BJ (cell line): ENCODE measurements around the gene PSPH. TPM values are rescaled to one million over a fixed set of nuclear protein-coding genes. Genes with fewer than 3 reads are reported as not detected.
"Not testable (repeated sequence)": the region's sequence is repeated elsewhere in the genome, so short reads cannot be mapped to it uniquely, and the experiment has no call there.

Experiments
- CTCF ChIA-PET: fragments of 350-600 bp; formaldehyde crosslinking; extraction: SDS; loops from one replicate; lab custom pipeline; 2021; ENCODE audit warnings: antibody characterized with exemption, inconsistent platforms; lab: Yijun Ruan, JAX
- POLR2A ChIA-PET: fragments of 300-600 bp; sonication (Branson Sonifier 250); formaldehyde crosslinking; extraction: SDS; loops from one replicate; lab custom pipeline; 2021; ENCODE audit warnings: antibody characterized with exemption; lab: Charles Lee
- DNase-seq: peaks from one replicate; pipeline ENCODE4 v3.0.0-alpha.2; 2011; ENCODE audit warnings: low read depth
- H3K27me3 ChIP-seq: 2 replicates; pipeline ENCODE4 v1.6.0; 2011; ENCODE audit warnings: low read length; ENCODE audit not compliant: control insufficient read depth, insufficient read depth
- H3K36me3 ChIP-seq: 2 replicates; pipeline ENCODE4 v1.5.1; 2011; ENCODE audit warnings: low read length; ENCODE audit not compliant: control insufficient read depth, insufficient read depth
- H3K4me3 ChIP-seq: 2 replicates; pipeline ENCODE4 v1.5.1; 2011; ENCODE audit warnings: low read depth, mild to moderate bottlenecking, control low read depth, low read length
- polyA plus RNA-seq: library from polyadenylated mRNA; depleted of rRNA; stranded (reverse); fragments of >200 nt; gene quantifications from 2 replicates; pipeline ENCODE4 v1.2.3, GENCODE V29; 2011
- TF ChIP-seq, protein P1 (sequence below): IDR thresholded peaks from 2 replicates; pipeline ENCODE4 v1.5.1; 2011; ENCODE audit warnings: low read depth, mild to moderate bottlenecking, control low read depth, inconsistent platforms, low read length, moderate library complexity; ENCODE audit not compliant: insufficient read depth

Gene PSPH
- polyA plus RNA-seq, 1 experiment = 76.2 TPM

- no peak for DNase-seq
- POLR2A ChIA-PET = no interaction called here
- Histone ChIP-seq H3K36me3 (peaks cover 4% of the 10 kb centered on the region), H3K27me3 (no peaks in the 10 kb centered on the region), H3K4me3 (no peak overlapping the region)
- CTCF ChIA-PET = no interaction called here
- TF ChIP-seq, protein P1, sequence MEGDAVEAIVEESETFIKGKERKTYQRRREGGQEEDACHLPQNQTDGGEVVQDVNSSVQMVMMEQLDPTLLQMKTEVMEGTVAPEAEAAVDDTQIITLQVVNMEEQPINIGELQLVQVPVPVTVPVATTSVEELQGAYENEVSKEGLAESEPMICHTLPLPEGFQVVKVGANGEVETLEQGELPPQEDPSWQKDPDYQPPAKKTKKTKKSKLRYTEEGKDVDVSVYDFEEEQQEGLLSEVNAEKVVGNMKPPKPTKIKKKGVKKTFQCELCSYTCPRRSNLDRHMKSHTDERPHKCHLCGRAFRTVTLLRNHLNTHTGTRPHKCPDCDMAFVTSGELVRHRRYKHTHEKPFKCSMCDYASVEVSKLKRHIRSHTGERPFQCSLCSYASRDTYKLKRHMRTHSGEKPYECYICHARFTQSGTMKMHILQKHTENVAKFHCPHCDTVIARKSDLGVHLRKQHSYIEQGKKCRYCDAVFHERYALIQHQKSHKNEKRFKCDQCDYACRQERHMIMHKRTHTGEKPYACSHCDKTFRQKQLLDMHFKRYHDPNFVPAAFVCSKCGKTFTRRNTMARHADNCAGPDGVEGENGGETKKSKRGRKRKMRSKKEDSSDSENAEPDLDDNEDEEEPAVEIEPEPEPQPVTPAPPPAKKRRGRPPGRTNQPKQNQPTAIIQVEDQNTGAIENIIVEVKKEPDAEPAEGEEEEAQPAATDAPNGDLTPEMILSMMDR = no peak
Measured at GRCh38 chr7:56053379-56053778, 2.1 kb upstream of the PSPH start.

- POLR2A ChIA-PET = interaction anchor here (0.6 to 1.5 kb wide), 6 partner anchors 12 to 86 kb away, joined by 3 to 6 read pairs (median 3); partner anchors contain the start of genes NIPSNAP2 and SUMF2
- no peak for DNase-seq
- CTCF ChIA-PET = interaction anchor here (0.5 to 2.0 kb wide), 14 partner anchors 9 to 410 kb away, joined by 3 to 8 read pairs (median 3); partner anchors contain the start of gene PHKG1
- Histone ChIP-seq H3K4me3 (peak overlapping the region; percentile 86), H3K36me3 (no peaks in the 10 kb centered on the region), H3K27me3 (no peaks in the 10 kb centered on the region)
- TF ChIP-seq, protein P1 = no peak
Measured at GRCh38 chr7:56051053-56051338, 248 bp downstream of the PSPH start.

DNA sequence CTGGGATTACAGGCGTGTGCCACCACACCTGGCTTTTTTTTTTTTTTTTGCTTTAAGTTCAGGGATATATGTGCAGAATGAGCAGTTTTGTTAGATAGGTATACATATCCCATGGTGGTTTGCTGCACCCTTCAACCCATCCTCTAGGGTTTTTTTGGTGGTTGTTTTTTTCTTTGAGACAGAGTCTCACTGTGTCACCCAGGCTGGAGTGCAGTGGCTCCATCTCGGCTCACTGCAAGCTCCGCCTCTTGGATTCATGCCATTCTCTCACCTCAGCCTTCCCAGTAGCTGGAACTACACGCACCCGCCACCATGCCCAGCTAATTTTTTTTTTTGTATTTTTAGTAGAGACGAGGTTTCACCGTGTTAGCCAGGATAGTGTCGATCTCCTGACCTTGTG, 2.5 kb downstream of the PSPH start:
- CTCF ChIA-PET = interaction anchor here (0.6 kb wide), 1 partner anchor 612 kb away, joined by 3 read pairs; no protein-coding TSS in a partner anchor
- H3K27me3 ChIP-seq, POLR2A ChIA-PET, H3K36me3 ChIP-seq, DNase-seq, H3K4me3 ChIP-seq: not testable (repeated sequence)

- CTCF ChIA-PET = interaction anchor here (0.6 kb wide), 1 partner anchor 612 kb away, joined by 3 read pairs; no protein-coding TSS in a partner anchor
- Histone ChIP-seq H3K36me3 (no peaks in the 10 kb centered on the region), H3K4me3 (no peak overlapping the region), H3K27me3 (no peaks in the 10 kb centered on the region)
- TF ChIP-seq, protein P1 = no peak
- POLR2A ChIA-PET = no interaction called here
- DNase-seq = no peak
Measured at GRCh38 chr7:56048245-56048644, 3.0 kb downstream of the PSPH start.

DNA sequence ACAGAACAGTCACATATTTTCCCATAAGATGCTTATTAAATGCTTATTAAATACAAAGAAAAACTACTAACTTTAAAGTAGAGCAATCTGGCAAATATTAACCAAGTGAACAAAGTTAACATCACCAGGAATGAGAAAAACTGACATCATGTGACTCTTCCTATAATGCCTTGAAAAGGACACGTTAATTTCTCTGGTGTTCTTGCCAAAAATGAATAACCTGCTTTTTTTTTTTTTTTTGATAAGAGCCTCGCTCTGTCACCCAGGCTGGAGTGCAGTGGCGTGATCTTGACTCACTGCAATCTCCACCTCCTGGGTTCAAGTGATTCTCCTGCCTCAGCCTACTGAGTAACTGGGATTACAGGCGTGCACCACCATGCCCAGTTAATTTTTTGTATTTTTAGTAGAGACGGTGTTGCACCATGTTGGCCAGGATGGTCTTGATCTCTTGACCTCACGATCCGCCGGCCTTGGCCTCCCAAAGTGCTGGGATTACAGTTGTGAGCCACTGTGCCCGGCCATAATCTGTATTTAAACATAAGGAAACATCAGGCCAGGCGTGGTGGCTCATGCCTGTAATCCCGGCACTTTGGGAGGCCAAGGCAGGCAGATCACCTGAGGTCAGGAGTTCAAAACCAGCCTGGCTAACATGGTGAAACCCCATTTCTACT, 3.7 kb downstream of the PSPH start:
- CTCF ChIA-PET, H3K36me3 ChIP-seq, H3K27me3 ChIP-seq, H3K4me3 ChIP-seq, POLR2A ChIA-PET, DNase-seq: not testable (repeated sequence)

DNA sequence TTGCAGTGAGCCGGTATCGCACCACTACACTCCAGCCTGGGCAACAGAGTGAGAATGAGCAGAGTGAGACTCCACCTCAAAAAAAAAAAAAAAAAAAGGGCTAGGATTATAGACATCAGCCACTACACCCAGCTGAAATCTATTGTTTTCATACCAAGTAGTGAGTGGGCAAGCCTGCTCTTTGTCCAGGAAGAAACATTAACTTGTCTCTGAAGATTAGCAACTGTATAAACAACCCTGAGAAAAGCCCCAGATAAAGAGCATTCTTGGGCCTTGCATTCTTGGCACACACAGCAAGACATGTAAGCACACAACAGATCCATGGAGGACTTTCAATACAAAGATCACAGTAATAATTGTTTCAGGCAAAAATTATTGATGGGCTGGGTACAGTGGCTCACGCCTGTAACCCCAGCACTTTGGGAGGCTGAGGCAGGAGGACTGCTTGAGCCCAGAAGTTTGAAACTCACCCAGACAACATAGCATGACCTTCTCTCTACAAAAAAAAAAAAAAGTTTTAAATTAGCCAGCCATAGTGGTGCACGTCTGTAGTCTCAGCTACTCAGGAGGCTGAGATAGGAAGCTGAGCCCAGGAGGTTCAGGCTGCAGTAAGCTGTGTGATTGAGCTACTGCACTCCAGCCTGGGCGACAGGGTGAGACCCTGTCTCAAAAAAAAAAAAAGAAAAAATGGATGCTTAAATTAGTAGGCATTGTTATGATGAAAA, 4.4 kb downstream of the PSPH start:
- POLR2A ChIA-PET = no interaction called here
- CTCF ChIA-PET = no interaction called here

DNA sequence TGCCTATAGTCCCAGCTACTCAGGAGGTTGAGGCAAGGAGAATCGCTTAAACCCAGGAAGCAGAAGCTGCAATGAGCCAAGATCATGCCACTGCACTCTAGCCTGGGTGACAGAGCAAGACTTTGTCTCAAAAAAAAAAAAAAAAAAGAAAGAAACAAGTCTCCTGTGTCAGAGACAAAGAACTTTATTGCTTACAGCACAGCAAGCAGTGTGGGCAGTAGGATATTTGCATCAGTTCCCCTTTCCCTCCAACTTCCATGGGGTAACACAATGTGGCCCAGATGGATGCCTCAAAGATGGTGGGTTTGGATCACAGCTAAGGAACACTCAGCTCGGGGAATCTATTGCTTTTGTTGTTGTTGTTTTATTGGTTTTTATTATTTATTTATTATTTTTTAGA, 5.5 kb downstream of the PSPH start:
- H3K36me3 ChIP-seq, H3K4me3 ChIP-seq, DNase-seq, POLR2A ChIA-PET, H3K27me3 ChIP-seq: not testable (repeated sequence)
- CTCF ChIA-PET = interaction anchor here (1.4 kb wide), 1 partner anchor 19 kb away, joined by 4 read pairs; the partner anchor contains the start of gene SUMF2

More for the DNA sequence above, 4.4 kb downstream of the PSPH start:
- H3K27me3 ChIP-seq = no peaks in the 10 kb centered on the region
- H3K4me3 ChIP-seq = no peak overlapping the region
- DNase-seq = peak; percentile 88
- TF ChIP-seq, protein P1 = no peak
- no peaks in the 10 kb centered on the region for H3K36me3 ChIP-seq
